ENCODE data around the gene FGR.

The FGR gene

DNA sequence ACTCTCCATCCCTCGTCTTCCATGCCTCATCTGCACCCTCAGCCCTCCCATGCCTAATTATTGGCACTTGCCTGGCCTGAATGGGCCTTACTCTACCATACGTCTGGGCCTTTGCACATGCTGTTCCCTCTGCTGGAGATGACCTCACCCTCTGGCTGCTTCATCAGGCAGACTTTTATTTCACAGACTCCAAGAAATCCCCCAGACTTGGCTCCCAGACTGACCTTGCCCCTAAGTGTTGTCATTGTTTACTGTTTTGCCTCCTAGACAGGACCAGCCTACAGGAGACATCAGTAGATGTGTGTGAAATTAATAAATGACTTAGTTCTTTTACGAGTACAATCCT is 25.8 kb downstream of the FGR start:
- Histone ChIP-seq H3K36me3 (ENCODE audit: insufficient read depth, low read length) (no peaks in the 10 kb centered on the region), H3K9me3 (ENCODE audit: low read depth, low read length) (no peaks in the 10 kb centered on the region), H3K9ac (ENCODE audit: insufficient read length) (no peak overlapping the region), H3K4me3 (no peak overlapping the region), H3K27ac (no peak overlapping the region)
- TF ChIP-seq EZH2 (IDR thresholded peaks at IDR 0.05) (no peak), POLR2AphosphoS5 (IDR thresholded peaks at IDR 0.05; ENCODE audit: borderline replicate concordance, low read depth, low read length) (no peak), FOXP2 (optimal IDR thresholded peaks at IDR 0.05; ENCODE audit: control extremely low read depth, extremely low read length, insufficient read depth) (no peak)
- DNase-seq (ENCODE audit: low read depth, low spot score), result no peak

DNA sequence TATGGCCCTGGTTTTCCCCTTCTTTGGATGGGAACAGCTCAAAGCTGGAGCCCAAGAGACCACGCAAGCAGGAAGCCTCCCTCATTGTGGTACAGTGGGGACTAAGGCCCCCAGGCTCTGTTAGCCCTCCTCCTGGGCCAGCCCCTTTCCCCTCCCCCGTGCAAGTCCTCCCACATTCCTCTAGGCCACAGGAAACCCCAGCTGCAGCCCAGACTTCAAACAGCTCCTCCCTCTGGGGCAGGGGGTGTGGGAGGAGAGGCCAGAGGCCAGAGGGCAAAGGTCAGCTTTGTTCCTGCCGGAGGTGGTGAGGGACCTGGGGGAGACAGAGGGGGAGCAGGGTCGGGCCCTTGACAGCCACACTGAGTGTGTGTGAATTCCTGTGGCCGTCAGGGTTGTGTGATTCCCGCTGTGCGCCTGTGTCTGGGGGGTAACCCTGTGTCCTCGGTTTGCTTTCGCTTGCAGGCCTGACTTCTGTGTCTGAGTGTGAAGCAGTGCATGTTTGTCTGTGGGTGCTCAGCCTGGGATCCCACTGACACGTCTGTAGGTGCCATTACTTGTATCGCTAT is 27.7 kb downstream of the FGR start:
- Histone ChIP-seq H3K36me3 (ENCODE audit: insufficient read depth, low read length) (no peaks in the 10 kb centered on the region), H3K9ac (ENCODE audit: insufficient read length) (no peak overlapping the region), H3K27ac (no peak overlapping the region; the same call in 1 of the 2 replicates), H3K9me3 (ENCODE audit: low read depth, low read length) (no peaks in the 10 kb centered on the region), H3K4me3 (no peak overlapping the region)
- no peak for DNase-seq (ENCODE audit: low read depth, low spot score)
- TF ChIP-seq EZH2 (IDR thresholded peaks at IDR 0.05), result no peak
- no peak for TF ChIP-seq FOXP2 (optimal IDR thresholded peaks at IDR 0.05; ENCODE audit: control extremely low read depth, extremely low read length, insufficient read depth)
- TF ChIP-seq POLR2AphosphoS5 (IDR thresholded peaks at IDR 0.05; ENCODE audit: borderline replicate concordance, low read depth, low read length), result no peak

DNA sequence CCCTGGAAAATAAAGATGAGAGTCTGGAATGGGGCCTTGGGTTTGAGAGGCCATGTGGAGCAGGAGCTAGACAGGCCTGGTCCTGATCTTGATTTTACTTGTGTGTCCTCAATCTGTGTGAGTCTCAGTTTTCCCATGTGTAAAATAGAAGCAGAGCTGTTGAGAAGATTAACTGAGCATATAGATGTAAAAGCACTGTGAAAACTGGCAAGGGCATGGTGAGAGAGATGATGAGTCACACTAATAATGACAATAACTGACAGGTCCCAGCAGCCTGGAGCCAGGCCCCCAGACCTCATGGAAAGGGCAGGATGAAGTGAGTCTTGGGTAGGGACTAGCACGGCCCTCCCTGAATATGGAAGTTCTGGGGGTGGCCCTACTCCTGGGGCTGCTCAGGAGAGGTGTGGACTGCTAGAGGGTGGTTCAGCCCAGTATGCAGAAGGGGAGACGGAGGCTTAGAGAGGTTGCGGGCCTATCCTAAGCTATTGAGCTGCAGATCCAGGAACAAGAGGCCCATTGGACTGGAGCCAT is 28.2 kb downstream of the FGR start:
- no peak for TF ChIP-seq FOXP2 (optimal IDR thresholded peaks at IDR 0.05; ENCODE audit: control extremely low read depth, extremely low read length, insufficient read depth)
- TF ChIP-seq POLR2AphosphoS5 (IDR thresholded peaks at IDR 0.05; ENCODE audit: borderline replicate concordance, low read depth, low read length), result no peak
- Histone ChIP-seq H3K4me3 (no peak overlapping the region), H3K9me3 (ENCODE audit: low read depth, low read length) (no peaks in the 10 kb centered on the region), H3K9ac (ENCODE audit: insufficient read length) (no peak overlapping the region), H3K27ac (peak overlapping the region; percentile 44; the same call in 1 of the 2 replicates), H3K36me3 (ENCODE audit: insufficient read depth, low read length) (no peaks in the 10 kb centered on the region)
- no peak for DNase-seq (ENCODE audit: low read depth, low spot score)

DNA sequence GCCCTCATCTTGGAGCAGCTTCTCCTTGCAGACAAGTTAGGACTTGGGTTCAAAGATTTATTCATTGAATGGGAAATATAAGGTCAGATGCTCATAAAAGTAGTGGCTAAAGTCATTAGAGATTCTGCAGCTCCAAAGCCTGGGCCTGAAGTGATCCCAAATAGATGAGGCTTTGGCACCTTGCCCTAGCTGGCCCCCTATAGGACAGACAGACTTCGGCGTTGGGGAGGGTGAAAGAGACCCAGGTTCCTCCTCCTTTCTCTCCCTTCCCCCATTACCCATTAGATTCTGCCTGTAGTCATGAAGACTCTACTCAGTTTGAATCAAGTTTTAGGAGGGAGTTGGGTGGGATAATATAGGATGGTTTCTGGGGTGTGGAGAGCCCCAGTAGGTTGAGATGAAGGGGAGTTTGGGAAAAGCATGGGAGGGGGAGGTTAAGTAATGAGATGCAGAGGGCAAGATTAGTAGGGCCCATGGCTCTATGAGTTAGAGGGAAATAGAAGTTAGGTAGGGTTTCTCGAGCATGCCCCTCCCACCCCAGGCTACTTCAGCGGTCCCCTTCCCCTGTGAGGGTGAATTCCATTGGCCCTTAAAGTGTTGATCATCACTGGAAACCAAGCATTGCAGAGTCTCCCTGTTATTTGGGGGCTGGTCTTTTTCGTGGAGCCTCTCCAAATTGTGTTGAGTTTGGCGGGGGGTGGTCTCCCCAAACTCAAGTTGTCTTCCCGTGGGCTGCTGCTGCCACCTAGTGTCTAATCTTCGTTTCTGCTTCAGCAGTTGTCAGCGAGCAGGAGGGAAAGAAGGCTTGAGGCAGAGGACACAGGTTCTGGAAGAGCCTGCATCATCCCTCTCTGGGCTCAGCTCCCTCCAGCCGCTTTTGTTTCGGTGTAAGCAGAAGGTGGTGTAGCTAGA is 28.9 kb downstream of the FGR start:
- Histone ChIP-seq H3K9ac (ENCODE audit: insufficient read length) (no peak overlapping the region), H3K27ac (peak overlapping the region; percentile 44; the same call in 1 of the 2 replicates)

DNA sequence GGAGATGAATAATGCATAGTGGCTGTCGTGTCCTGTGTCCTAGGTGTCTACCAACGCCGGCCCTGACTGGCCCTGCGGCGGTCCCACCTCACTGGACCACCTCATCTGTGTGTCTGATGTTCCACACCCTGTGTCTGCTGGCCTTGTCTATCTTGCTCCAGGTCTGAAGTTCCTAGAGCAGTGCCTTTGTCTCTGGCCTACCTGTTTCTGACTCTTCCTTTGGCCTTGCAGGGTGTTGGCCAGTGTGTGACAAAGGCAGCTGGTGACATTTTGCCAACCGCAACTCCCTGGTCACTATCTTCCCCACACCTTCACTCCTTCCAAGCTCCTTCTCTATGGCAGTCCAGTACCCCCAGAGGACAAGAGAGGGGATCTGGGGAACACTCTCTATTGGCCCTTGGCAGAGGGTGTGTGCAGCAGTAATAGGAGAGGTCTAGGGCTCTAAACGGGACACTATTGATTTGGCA is 29.7 kb downstream of the FGR start:
- Histone ChIP-seq H3K9ac (ENCODE audit: insufficient read length) (no peak overlapping the region), H3K4me3 (no peak overlapping the region), H3K27ac (no peak overlapping the region), H3K36me3 (ENCODE audit: insufficient read depth, low read length) (no peaks in the 10 kb centered on the region), H3K9me3 (ENCODE audit: low read depth, low read length) (no peaks in the 10 kb centered on the region)
- no peak for DNase-seq (ENCODE audit: low read depth, low spot score)
- no peak for TF ChIP-seq EZH2 (IDR thresholded peaks at IDR 0.05)
- TF ChIP-seq POLR2AphosphoS5 (IDR thresholded peaks at IDR 0.05; ENCODE audit: borderline replicate concordance, low read depth, low read length), result no peak
- TF ChIP-seq FOXP2 (optimal IDR thresholded peaks at IDR 0.05; ENCODE audit: control extremely low read depth, extremely low read length, insufficient read depth), result no peak

More for the DNA sequence above, 28.9 kb downstream of the FGR start:
- no peak for DNase-seq (ENCODE audit: low read depth, low spot score)
- no peaks in the 10 kb centered on the region for H3K9me3 ChIP-seq (ENCODE audit: low read depth, low read length)
- H3K36me3 ChIP-seq (ENCODE audit: insufficient read depth, low read length), result no peaks in the 10 kb centered on the region
- TF ChIP-seq POLR2AphosphoS5 (IDR thresholded peaks at IDR 0.05; ENCODE audit: borderline replicate concordance, low read depth, low read length) (no peak), FOXP2 (optimal IDR thresholded peaks at IDR 0.05; ENCODE audit: control extremely low read depth, extremely low read length, insufficient read depth) (no peak), EZH2 (IDR thresholded peaks at IDR 0.05) (no peak)
- H3K4me3 ChIP-seq, result peak overlapping the region; percentile 56

DNA sequence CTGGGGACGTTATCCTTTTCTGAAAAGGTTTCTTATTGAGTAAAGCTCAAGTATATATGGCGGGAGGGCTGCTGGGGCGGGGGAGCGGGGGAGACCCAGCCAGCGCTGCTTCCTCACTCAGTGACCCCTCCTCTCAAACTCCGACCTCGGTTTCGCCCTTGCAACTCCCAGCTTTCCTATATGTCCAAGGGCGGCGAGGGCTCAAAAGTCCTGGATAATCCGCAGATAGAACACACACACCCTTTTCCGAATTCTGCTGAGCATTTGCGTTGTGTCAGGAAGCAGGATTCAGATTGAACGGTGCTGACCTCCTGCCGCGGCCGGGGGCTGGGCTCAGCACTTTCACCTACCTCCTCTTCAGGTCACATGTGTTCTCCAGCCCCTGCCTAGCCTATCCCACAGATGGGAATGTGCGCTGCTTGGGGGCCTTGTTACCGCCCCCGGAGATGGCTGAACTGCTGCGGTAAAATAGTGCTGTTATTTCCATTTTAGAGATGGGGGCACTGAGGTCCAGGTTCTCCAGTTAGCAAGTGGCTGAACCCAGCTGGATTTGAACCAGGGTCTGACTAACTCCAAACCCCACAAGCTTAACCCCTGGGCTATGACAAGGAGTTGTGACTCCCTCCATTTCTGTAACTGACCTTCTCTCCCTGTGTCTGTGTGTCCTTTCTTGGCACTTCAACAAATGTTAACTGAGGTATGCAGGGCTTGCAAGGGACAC is 30.2 kb downstream of the FGR start:
- no peak overlapping the region for H3K9ac ChIP-seq (ENCODE audit: insufficient read length)
- no peak for TF ChIP-seq FOXP2 (optimal IDR thresholded peaks at IDR 0.05; ENCODE audit: control extremely low read depth, extremely low read length, insufficient read depth)
- TF ChIP-seq EZH2 (IDR thresholded peaks at IDR 0.05), result no peak
- TF ChIP-seq POLR2AphosphoS5 (IDR thresholded peaks at IDR 0.05; ENCODE audit: borderline replicate concordance, low read depth, low read length), result no peak
- DNase-seq (ENCODE audit: low read depth, low spot score), result no peak
- H3K9me3 ChIP-seq (ENCODE audit: low read depth, low read length), result no peaks in the 10 kb centered on the region
- peak overlapping the region; percentile 94 for H3K4me3 ChIP-seq
- no peaks in the 10 kb centered on the region for H3K36me3 ChIP-seq (ENCODE audit: insufficient read depth, low read length)
- H3K27ac ChIP-seq, result no peak overlapping the region

DNA sequence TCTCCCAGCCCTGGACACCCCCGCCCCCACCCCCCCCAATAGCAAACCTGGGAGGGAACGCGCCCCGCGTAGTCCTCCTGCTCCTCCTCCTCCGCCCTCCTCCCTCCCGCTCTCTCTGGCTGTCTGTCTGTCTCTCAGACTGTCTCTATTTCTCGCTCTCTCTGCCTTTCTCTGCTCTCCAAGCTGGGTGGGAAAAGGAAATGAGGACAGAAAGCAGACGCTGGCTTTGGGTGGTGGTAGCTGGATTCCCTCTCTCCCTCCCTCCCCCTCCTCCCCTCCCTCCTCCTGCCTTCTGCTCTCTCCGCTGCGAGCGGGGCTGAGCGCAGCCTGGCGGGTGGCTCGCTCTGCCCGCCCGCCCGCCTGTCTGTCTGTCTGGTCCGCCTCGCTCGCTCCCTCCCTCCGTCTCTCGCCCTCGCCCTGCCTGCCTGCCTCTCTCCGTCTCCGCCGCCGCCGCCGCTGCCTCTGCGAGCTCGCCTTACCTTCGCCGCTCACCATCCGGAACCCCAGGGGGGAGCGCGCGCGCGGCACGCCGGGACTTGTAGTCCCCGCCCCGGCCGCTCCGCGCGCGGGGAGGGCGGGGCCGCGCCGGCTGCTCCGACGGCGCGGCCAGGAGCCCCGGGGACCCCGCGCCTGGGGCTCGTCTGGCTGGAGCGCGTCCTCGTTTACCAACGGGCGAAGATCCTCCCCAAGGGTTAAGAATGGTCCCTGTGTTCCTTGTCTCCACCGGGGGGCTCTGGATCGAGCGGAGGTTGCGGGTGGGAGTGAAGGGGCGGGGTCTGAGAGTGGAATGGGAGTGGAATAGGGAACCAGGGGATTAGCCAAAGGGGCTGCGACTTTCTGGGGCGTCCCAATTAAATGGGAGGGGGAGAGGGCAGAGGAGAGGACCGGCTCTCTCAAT is 31.1 kb downstream of the FGR start, which contains the start of gene AHDC1:
AHDC1 (minus strand) TSS at position 464 of the 898 bp plus-strand sequence. CDS start 52,029 bp downstream, outside the sequence.
- H3K9ac ChIP-seq (ENCODE audit: insufficient read length), result peak within 1 kb of the TSS; percentile 80
- peak within 1 kb of the TSS; percentile 36; the same call in 1 of the 2 replicates for H3K27ac ChIP-seq
- no peaks in the 10 kb centered on the region for H3K36me3 ChIP-seq (ENCODE audit: insufficient read depth, low read length)
- no peaks in the 10 kb centered on the region for H3K9me3 ChIP-seq (ENCODE audit: low read depth, low read length)
- no peak for TF ChIP-seq FOXP2 (optimal IDR thresholded peaks at IDR 0.05; ENCODE audit: control extremely low read depth, extremely low read length, insufficient read depth)
- TF ChIP-seq EZH2 (IDR thresholded peaks at IDR 0.05), result no peak
- peak; percentile 90; the same call in 1 of the 2 replicates for TF ChIP-seq POLR2AphosphoS5 (IDR thresholded peaks at IDR 0.05; ENCODE audit: borderline replicate concordance, low read depth, low read length)
- DNase-seq (ENCODE audit: low read depth, low spot score), result no peak
- H3K4me3 ChIP-seq, result peak within 1 kb of the TSS; percentile 94
